K562 (cell line): ENCODE data around the gene GAS2L2. TPM values are rescaled to one million over a fixed set of nuclear protein-coding genes. Genes with fewer than 3 reads are reported as not detected.

Experiments
- BRD9 ChIP-seq: fragments of 450-650 bp; IDR thresholded peaks from 2 replicates; pipeline ENCODE4 v1.6.1; 2018; ENCODE audit warnings: low read depth; ENCODE audit not compliant: partially characterized antibody
- BRF2 ChIP-seq: IDR thresholded peaks from 3 replicates; pipeline ENCODE4 v1.6.1; 2011; ENCODE audit warnings: borderline replicate concordance, mild to moderate bottlenecking; ENCODE audit not compliant: insufficient read length, insufficient read depth
- KDM2B ChIP-seq: fragments of 250-450 bp; sonication (Bioruptor Pico); IDR thresholded peaks from 2 replicates; pipeline ENCODE4 v1.8.0; 2021; ENCODE audit warnings: mild to moderate bottlenecking, moderate library complexity
- KLF16 ChIP-seq: IDR thresholded peaks from 2 replicates; pipeline ENCODE4 v1.6.1; 2016; ENCODE audit warnings: antibody characterized with exemption
- MEF2D ChIP-seq: conservative IDR thresholded peaks from 2 replicates; pipeline ENCODE4 v1.6.1; 2016; ENCODE audit warnings: low read depth, missing genetic modification characterization, missing compliant biosample characterization
- SNIP1 ChIP-seq: fragments of 450-650 bp; IDR thresholded peaks from 2 replicates; pipeline ENCODE4 v1.7.1; 2017; ENCODE audit warnings: low read depth, mild to moderate bottlenecking
- SOX6 ChIP-seq: fragments of 450-650 bp; IDR thresholded peaks from 2 replicates; pipeline ENCODE4 v1.6.1; 2014; ENCODE audit warnings: mild to moderate bottlenecking
- TFE3 ChIP-seq: fragments of 450-650 bp; formaldehyde crosslinking; IDR thresholded peaks from 2 replicates; pipeline ENCODE4 v1.4.0; 2020; ENCODE audit warnings: mild to moderate bottlenecking, mixed read lengths
- THRB ChIP-seq: fragments of 450-650 bp; formaldehyde crosslinking; conservative IDR thresholded peaks from 2 replicates; pipeline ENCODE4 v1.4.0; 2022; ENCODE audit warnings: mild to moderate bottlenecking, missing genetic modification characterization
- ZNF184 ChIP-seq: sonication (generic); formaldehyde crosslinking; IDR thresholded peaks from 2 replicates; pipeline ENCODE4 v1.5.0; 2020; ENCODE audit warnings: missing genetic modification reagents
- ZNF644 ChIP-seq: fragments of 200-800 bp; sonication (Bioruptor generic); IDR thresholded peaks from 2 replicates; pipeline ENCODE4 v1.6.1; 2016; ENCODE audit warnings: low read depth, missing genetic modification characterization, missing compliant biosample characterization
- polyA plus RNA-seq, 8 experiments: library from polyadenylated mRNA; depleted of rRNA in 4 of 8; stranded (reverse) in 5 of 8; unstranded in 3 of 8; fragments of >200 nt; fragmentation: Nextera tagmentation in 2 of 8; fragmentation: Illumina TruSeq in 1 of 8; extraction: Ambion mirVana in 2 of 8; extraction: Trizol in 1 of 8; gene quantifications; 2 replicates each; pipeline versions ENCODE4 v1.2.1 to v1.2.3, GENCODE V29; 2011 to 2014; ENCODE audit warnings: inconsistent platforms in 1 of 8, missing spikeins in 1 of 8
- total RNA-seq, 7 experiments: library from RNA; depleted of rRNA in 6 of 7; stranded (reverse); fragments of >200 nt in 6 of 7; fragmentation: Illumina TruSeq in 2 of 7; extraction: Trizol in 2 of 7; gene quantifications; 2 replicates each; pipeline versions ENCODE4 v1.2.1 to v1.2.3, GENCODE V29; 2011 to 2021; ENCODE audit warnings: low replicate concordance in 1 of 7
- TF ChIP-seq, protein P1 (sequence below): sonication (generic); formaldehyde crosslinking; IDR thresholded peaks from 2 replicates; pipeline ENCODE4 v1.8.1; 2023; ENCODE audit warnings: mild to moderate bottlenecking, missing genetic modification reagents
- TF ChIP-seq, protein P2 (sequence below): fragments of 250-450 bp; sonication (Bioruptor Pico); IDR thresholded peaks from 2 replicates; pipeline ENCODE4 v1.9.0; 2021; ENCODE audit warnings: mild to moderate bottlenecking, inconsistent platforms
- TF ChIP-seq, protein P3 (sequence below): fragments of 250-450 bp; sonication (Bioruptor Pico); IDR thresholded peaks from 2 replicates; pipeline ENCODE4 v1.8.0; 2021; ENCODE audit warnings: mild to moderate bottlenecking, moderate library complexity

Gene GAS2L2
- total and polyA plus RNA-seq, 9 of the 15 experiments (the other 6 are each of a cell fraction or from before 2014, with no cell fraction given): not detected

DNA sequence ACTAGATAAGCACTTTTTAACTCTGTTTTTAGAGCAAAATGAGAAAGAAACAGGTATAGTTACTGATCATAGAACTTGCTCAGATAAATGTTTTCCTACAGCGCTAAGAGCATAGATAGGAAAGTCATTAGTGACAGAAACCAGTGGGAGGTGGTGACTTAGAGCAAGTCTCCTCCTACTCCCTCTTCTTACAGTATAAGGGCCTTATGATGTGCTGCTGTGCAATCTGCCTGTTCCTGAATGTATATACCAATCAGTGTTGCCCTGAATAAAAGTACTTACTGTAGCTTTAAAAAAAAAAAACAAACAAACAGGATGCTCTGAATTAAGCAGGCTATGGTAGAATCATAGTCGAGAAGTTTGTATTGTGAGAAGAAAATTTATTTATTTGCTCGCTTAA lies 44.9 kb downstream of the GAS2L2 start (continued):
- TF ChIP-seq, protein P1, sequence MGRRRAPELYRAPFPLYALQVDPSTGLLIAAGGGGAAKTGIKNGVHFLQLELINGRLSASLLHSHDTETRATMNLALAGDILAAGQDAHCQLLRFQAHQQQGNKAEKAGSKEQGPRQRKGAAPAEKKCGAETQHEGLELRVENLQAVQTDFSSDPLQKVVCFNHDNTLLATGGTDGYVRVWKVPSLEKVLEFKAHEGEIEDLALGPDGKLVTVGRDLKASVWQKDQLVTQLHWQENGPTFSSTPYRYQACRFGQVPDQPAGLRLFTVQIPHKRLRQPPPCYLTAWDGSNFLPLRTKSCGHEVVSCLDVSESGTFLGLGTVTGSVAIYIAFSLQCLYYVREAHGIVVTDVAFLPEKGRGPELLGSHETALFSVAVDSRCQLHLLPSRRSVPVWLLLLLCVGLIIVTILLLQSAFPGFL: no peak
- TF ChIP-seq, protein P2, sequence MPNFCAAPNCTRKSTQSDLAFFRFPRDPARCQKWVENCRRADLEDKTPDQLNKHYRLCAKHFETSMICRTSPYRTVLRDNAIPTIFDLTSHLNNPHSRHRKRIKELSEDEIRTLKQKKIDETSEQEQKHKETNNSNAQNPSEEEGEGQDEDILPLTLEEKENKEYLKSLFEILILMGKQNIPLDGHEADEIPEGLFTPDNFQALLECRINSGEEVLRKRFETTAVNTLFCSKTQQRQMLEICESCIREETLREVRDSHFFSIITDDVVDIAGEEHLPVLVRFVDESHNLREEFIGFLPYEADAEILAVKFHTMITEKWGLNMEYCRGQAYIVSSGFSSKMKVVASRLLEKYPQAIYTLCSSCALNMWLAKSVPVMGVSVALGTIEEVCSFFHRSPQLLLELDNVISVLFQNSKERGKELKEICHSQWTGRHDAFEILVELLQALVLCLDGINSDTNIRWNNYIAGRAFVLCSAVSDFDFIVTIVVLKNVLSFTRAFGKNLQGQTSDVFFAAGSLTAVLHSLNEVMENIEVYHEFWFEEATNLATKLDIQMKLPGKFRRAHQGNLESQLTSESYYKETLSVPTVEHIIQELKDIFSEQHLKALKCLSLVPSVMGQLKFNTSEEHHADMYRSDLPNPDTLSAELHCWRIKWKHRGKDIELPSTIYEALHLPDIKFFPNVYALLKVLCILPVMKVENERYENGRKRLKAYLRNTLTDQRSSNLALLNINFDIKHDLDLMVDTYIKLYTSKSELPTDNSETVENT (CRISPR knock-in tag): no peak
- TF ChIP-seq THRB (CRISPR knock-in tag): no peak
- TF ChIP-seq ZNF184 (CRISPR knock-in tag): no peak
- TF ChIP-seq MEF2D (tag): no peak
- TF ChIP-seq KDM2B: no peak
- TF ChIP-seq SOX6: no peak
- no peak for TF ChIP-seq KLF16
- TF ChIP-seq, protein P3, sequence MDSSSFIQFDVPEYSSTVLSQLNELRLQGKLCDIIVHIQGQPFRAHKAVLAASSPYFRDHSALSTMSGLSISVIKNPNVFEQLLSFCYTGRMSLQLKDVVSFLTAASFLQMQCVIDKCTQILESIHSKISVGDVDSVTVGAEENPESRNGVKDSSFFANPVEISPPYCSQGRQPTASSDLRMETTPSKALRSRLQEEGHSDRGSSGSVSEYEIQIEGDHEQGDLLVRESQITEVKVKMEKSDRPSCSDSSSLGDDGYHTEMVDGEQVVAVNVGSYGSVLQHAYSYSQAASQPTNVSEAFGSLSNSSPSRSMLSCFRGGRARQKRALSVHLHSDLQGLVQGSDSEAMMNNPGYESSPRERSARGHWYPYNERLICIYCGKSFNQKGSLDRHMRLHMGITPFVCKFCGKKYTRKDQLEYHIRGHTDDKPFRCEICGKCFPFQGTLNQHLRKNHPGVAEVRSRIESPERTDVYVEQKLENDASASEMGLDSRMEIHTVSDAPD (CRISPR knock-in tag): no peak
- TF ChIP-seq SNIP1: no peak
- no peak for TF ChIP-seq ZNF644 (tag)
- no peak for TF ChIP-seq BRF2
- TF ChIP-seq BRD9: no peak
- no peak for TF ChIP-seq TFE3 (CRISPR knock-in tag)
